GM12878 (cell line): ENCODE results near the gene SPDYC. TPM values are rescaled to one million over a fixed set of nuclear protein-coding genes. Genes with fewer than 3 reads are reported as not detected.

ENCODE experiments used
- ATAC-seq: fragments of 200-7000 bp; cut with Tn5 transposase; 3 replicates; pipeline ENCODE4 v1.9.1; 2020; ENCODE audit warnings: mild to moderate bottlenecking, moderate library complexity
- BruUV-seq: library from RNA; stranded (reverse); fragments of 400-500 nt; replicated peaks from 2 replicates; lab custom pipeline; 2021; lab: Mats Ljungman, UMichigan
- CTCF ChIA-PET: fragments of 300-600 bp; sonication (Branson Sonifier 250); formaldehyde crosslinking; extraction: SDS; loops from one replicate; lab custom pipeline; 2021; ENCODE audit warnings: inconsistent platforms; lab: Yijun Ruan, JAX
- POLR2A ChIA-PET: fragments of 350-600 bp; formaldehyde crosslinking; extraction: SDS; loops from one replicate; lab custom pipeline; 2021; ENCODE audit warnings: inconsistent platforms; lab: Charles Lee
- RAD21 ChIA-PET: fragments of 300-600 bp; sonication (Branson Sonifier 250); formaldehyde crosslinking; loops from one replicate; lab custom pipeline; 2023; ENCODE audit warnings: antibody characterized with exemption; ENCODE audit not compliant: unreplicated experiment; lab: Charles Lee
- SMC1A ChIA-PET: fragments of 300-600 bp; sonication (Branson Sonifier 250); formaldehyde crosslinking; loops from one replicate; lab custom pipeline; 2023; ENCODE audit not compliant: unreplicated experiment, uncharacterized antibody; lab: Charles Lee
- DNase-seq: peaks from one replicate; pipeline ENCODE4 v3.0.0-alpha.2; 2011; ENCODE audit warnings: low read depth, low spot score
- FAIRE-seq: peaks from 3 replicates; lab custom pipeline; 2011; peaks lifted over from hg19 to GRCh38; lab: Jason Lieb, UNC
- H2AFZ ChIP-seq: 2 replicates; pipeline ENCODE4 v1.6.0; 2011; ENCODE audit warnings: low read depth, low read length, control low read depth; ENCODE audit not compliant: control insufficient read depth
- H3K27ac ChIP-seq: 2 replicates; pipeline ENCODE4 v1.5.1; 2011; ENCODE audit warnings: control low read depth; ENCODE audit not compliant: control insufficient read depth, insufficient read depth
- H3K27me3 ChIP-seq, 2 experiments: replicated peaks in 1 of 2; 2 replicates each; pipeline versions ENCODE4 v1.6.0 to v1.6.1; 2011; ENCODE audit warnings: low read length in 1 of 2; ENCODE audit not compliant: control insufficient read depth in 2 of 2, insufficient read depth in 2 of 2
- H3K36me3 ChIP-seq, 2 experiments: 2 replicates each; pipeline ENCODE4 v1.5.1; 2011; ENCODE audit warnings: low read length in 1 of 2; ENCODE audit not compliant: control insufficient read depth in 2 of 2, insufficient read depth in 2 of 2
- H3K4me1 ChIP-seq: 2 replicates; pipeline ENCODE4 v1.6.1; 2011; ENCODE audit warnings: mild to moderate bottlenecking, low read length, moderate library complexity, mixed read lengths; ENCODE audit not compliant: control insufficient read depth, insufficient read depth
- H3K4me2 ChIP-seq: 2 replicates; pipeline ENCODE4 v1.6.0; 2011; ENCODE audit warnings: control low read depth; ENCODE audit not compliant: control insufficient read depth, insufficient read depth
- H3K4me3 ChIP-seq: fragments of 200-600 bp; sonication (generic); 2 replicates; pipeline ENCODE4 v1.5.1; 2016
- H3K79me2 ChIP-seq: 2 replicates; pipeline ENCODE4 v1.6.0; 2011; ENCODE audit warnings: low read length; ENCODE audit not compliant: control insufficient read depth, insufficient read depth
- H3K9ac ChIP-seq: 2 replicates; pipeline ENCODE4 v1.8.0; 2011; ENCODE audit warnings: low read length, control low read depth, mixed read lengths; ENCODE audit not compliant: control insufficient read depth, insufficient read depth
- H3K9me3 ChIP-seq: replicated peaks from 3 replicates; pipeline ENCODE4 v1.5.1; 2011; ENCODE audit warnings: mild to moderate bottlenecking, low read length; ENCODE audit not compliant: control insufficient read depth, insufficient read depth
- H4K20me1 ChIP-seq: 2 replicates; pipeline ENCODE4 v1.6.0; 2011; ENCODE audit not compliant: control insufficient read depth, insufficient read depth
- ATF2 ChIP-seq: IDR thresholded peaks from 2 replicates; pipeline ENCODE4 v1.6.1; 2012; ENCODE audit warnings: low read length, inconsistent platforms
- ATF3 ChIP-seq: IDR thresholded peaks from 2 replicates; pipeline ENCODE4 v1.6.1; 2011; ENCODE audit warnings: low read depth, mild to moderate bottlenecking, low read length, moderate library complexity, borderline replicate concordance; ENCODE audit errors: extremely low read depth
- BCL11A ChIP-seq: IDR thresholded peaks from 2 replicates; pipeline ENCODE4 v1.6.1; 2011; ENCODE audit warnings: low read depth, low read length
- EP300 ChIP-seq, 2 experiments: fragments of 150-350 bp in 1 of 2; IDR thresholded peaks; 2 replicates each; pipeline ENCODE4 v1.6.1; 2011 to 2012; ENCODE audit warnings: low read depth in 2 of 2, low read length in 2 of 2, borderline replicate concordance in 1 of 2, improper control_type of control experiment in 1 of 2, inconsistent platforms in 1 of 2; ENCODE audit not compliant: control insufficient read depth in 1 of 2
- IRF5 ChIP-seq: fragments of 450-650 bp; IDR thresholded peaks from 2 replicates; pipeline ENCODE4 v1.6.1; 2017; ENCODE audit warnings: borderline replicate concordance
- MEF2A ChIP-seq: IDR thresholded peaks from 2 replicates; pipeline ENCODE4 v1.6.1; 2011; ENCODE audit warnings: low read depth, mild to moderate bottlenecking, low read length, moderate library complexity; ENCODE audit not compliant: insufficient read depth
- MYB ChIP-seq: fragments of 150-350 bp; IDR thresholded peaks from 2 replicates; pipeline ENCODE4 v1.6.1; 2014; ENCODE audit warnings: mild to moderate bottlenecking, low read depth, low read length, borderline replicate concordance
- NBN ChIP-seq: fragments of 450-650 bp; IDR thresholded peaks from 2 replicates; pipeline ENCODE4 v1.6.1; 2016
- NFXL1 ChIP-seq: fragments of 450-650 bp; IDR thresholded peaks from 2 replicates; pipeline ENCODE4 v1.6.1; 2017; ENCODE audit warnings: antibody characterized with exemption, mild to moderate bottlenecking, borderline replicate concordance
- RBBP5 ChIP-seq: fragments of 200-600 bp; sonication (generic); conservative IDR thresholded peaks from 2 replicates; pipeline ENCODE4 v1.6.1; 2016
- RELA ChIP-seq: fragments of 450-650 bp; IDR thresholded peaks from 2 replicates; pipeline ENCODE4 v1.8.0; 2014; ENCODE audit warnings: borderline replicate concordance; ENCODE audit not compliant: partially characterized antibody
- RUNX3 ChIP-seq: IDR thresholded peaks from 2 replicates; pipeline ENCODE4 v1.6.1; 2012; ENCODE audit warnings: low read length, inconsistent platforms
- WGBS: methylation state at CpG from one replicate; pipeline ENCODE4 v1.1.6; 2016; ENCODE audit warnings: low lambda C conversion rate; ENCODE audit not compliant: insufficient replicate concordance, insufficient coverage; ENCODE audit errors: missing lambda C conversion rate; 5-methylcytosine and 5-hydroxymethylcytosine counted together
- in situ Hi-C: fragments of 300-500 bp; cut with MboI; formaldehyde crosslinking; loops from 9 replicates; pipeline ENCODE4 v1.14.3; 2018; ENCODE audit warnings: mixed read lengths
- intact Hi-C: fragments of 100-400 bp; cut with micrococcal nuclease; formaldehyde crosslinking; loops from one replicate; pipeline ENCODE4 v1.14.2; 2022; ENCODE audit not compliant: unreplicated experiment
- polyA plus RNA-seq, 11 experiments: library from polyadenylated mRNA; depleted of rRNA in 4 of 11; unstranded in 6 of 11; stranded (reverse) in 5 of 11; fragments of >200 nt; fragmentation: Nextera tagmentation in 4 of 11; fragmentation: Illumina TruSeq in 1 of 11; extraction: Ambion mirVana in 4 of 11; extraction: Trizol in 1 of 11; gene quantifications; 1 replicate in 1 of 11; 2 replicates in 10 of 11; pipeline versions ENCODE4 v1.2.1 to v1.2.3, GENCODE V29; 2011 to 2016; ENCODE audit warnings: inconsistent platforms in 2 of 11, missing spikeins in 2 of 11, low read depth in 1 of 11
- total RNA-seq, 4 experiments: library from RNA; depleted of rRNA in 3 of 4; stranded (reverse); fragments of >200 nt in 3 of 4; fragmentation: Illumina TruSeq in 1 of 4; extraction: Trizol in 1 of 4; gene quantifications; 2 replicates each; pipeline versions ENCODE4 v1.2.1 to v1.2.3, GENCODE V29; 2013 to 2021

SPDYC gene
- total and polyA plus RNA-seq, 10 of the 15 experiments (the other 5 are each of a cell fraction or from before 2014, with no cell fraction given), result not detected

- FAIRE-seq, result no peak
- no peaks in the 10 kb centered on the region for H3K27me3 ChIP-seq
- H3K27ac ChIP-seq, result no peak overlapping the region
- no TSS peak for BruUV-seq
- H3K4me2 ChIP-seq, result no peak overlapping the region
- no peaks in the 10 kb centered on the region for H3K4me1 ChIP-seq
- in situ Hi-C loops (no loop called here), intact Hi-C loops (no loop called here)
- ChIA-PET SMC1A (no interaction called here), RAD21 (no interaction called here), CTCF (no interaction called here), POLR2A (interaction anchor here (0.6 kb wide), 1 partner anchor 215 kb away, joined by 5 read pairs; no protein-coding TSS in a partner anchor)
- no peaks in the 10 kb centered on the region for H4K20me1 ChIP-seq
- H3K36me3 ChIP-seq, result peaks cover 6 to 12% of the 10 kb centered on the region in 2 experiments; a peak in 3 of 4 replicates
- 96% methylated on average over 17 of the region's 18 CpGs for WGBS
- H3K79me2 ChIP-seq, result peaks cover 2% of the 10 kb centered on the region
- no peaks in the 10 kb centered on the region for H3K9me3 ChIP-seq
- TF ChIP-seq EP300 (IDR thresholded peaks at IDR 0.05; ENCODE audit: borderline replicate concordance in 1 of 2, control insufficient read depth in 1 of 2, low read depth in 2 of 2, low read length in 2 of 2), result no peak
- no peak for TF ChIP-seq IRF5
- TF ChIP-seq MEF2A, result no peak
- TF ChIP-seq RBBP5, result no peak
- no peak for TF ChIP-seq ATF2
- TF ChIP-seq NFXL1, result no peak
- TF ChIP-seq BCL11A, result no peak
- TF ChIP-seq NBN, result no peak
- TF ChIP-seq RUNX3, result no peak
- no peak for TF ChIP-seq MYB
- no peak for TF ChIP-seq ATF3
- TF ChIP-seq RELA, result no peak
- no peak overlapping the region for H3K4me3 ChIP-seq
- no peak for ATAC-seq
- no peak overlapping the region for H2AFZ ChIP-seq
- DNase-seq, result no peak
- no peak overlapping the region for H3K9ac ChIP-seq
These were observed 18.5 kb downstream of the SPDYC start for GRCh38 chr11:65188486-65188885.
